T-helper 9 cell (primary cell): ENCODE data around the gene HOOK2.

Experiments used
- DNase-seq: peaks from one replicate; pipeline ENCODE4 v3.0.0-alpha.2; 2020

The HOOK2 gene

GRCh38 chr19:12793290-12794195 lies 18.2 kb upstream of the HOOK2 start:
- DNase-seq: peak; percentile 93

GRCh38 chr19:12792853-12793289 lies 17.5 kb upstream of the HOOK2 start:
- DNase-seq: no peak

GRCh38 chr19:12792051-12792852 lies 16.9 kb upstream of the HOOK2 start:
- peak; percentile 50 for DNase-seq

GRCh38 chr19:12791345-12792050 lies 16.1 kb upstream of the HOOK2 start, which contains the start of gene JUNB:
TSS of gene JUNB (plus strand) at chr19:12791486. CDS start at chr19:12791772, 286 bp downstream.
- DNase-seq: peak; percentile 97

- DNase-seq: no peak
Measured at GRCh38 chr19:12790628-12791344, 15.4 kb upstream of the HOOK2 start.

- DNase-seq: peak; percentile 84
Measured at GRCh38 chr19:12789904-12790619, 14.7 kb upstream of the HOOK2 start.

GRCh38 chr19:12789098-12789903 lies 13.9 kb upstream of the HOOK2 start:
- no peak for DNase-seq

- DNase-seq: peak; percentile 52
Measured at GRCh38 chr19:12788682-12789097, 13.3 kb upstream of the HOOK2 start.

GRCh38 chr19:12788042-12788681 lies 12.8 kb upstream of the HOOK2 start:
- no peak for DNase-seq

GRCh38 chr19:12787458-12787857 lies 12.1 kb upstream of the HOOK2 start:
- DNase-seq: no peak

GRCh38 chr19:12786952-12787351 lies 11.6 kb upstream of the HOOK2 start:
- no peak for DNase-seq

GRCh38 chr19:12786141-12786870 lies 11.0 kb upstream of the HOOK2 start:
- DNase-seq: no peak

GRCh38 chr19:12785431-12786031 lies 10.2 kb upstream of the HOOK2 start:
- DNase-seq: no peak

- DNase-seq: no peak
Measured at GRCh38 chr19:12784871-12785430, 9.6 kb upstream of the HOOK2 start.

GRCh38 chr19:12784394-12784870 lies 9.1 kb upstream of the HOOK2 start:
- no peak for DNase-seq

GRCh38 chr19:12783849-12784393 lies 8.6 kb upstream of the HOOK2 start:
- DNase-seq: no peak

- DNase-seq: no peak
Measured at GRCh38 chr19:12783291-12783848, 8.0 kb upstream of the HOOK2 start.
